Measurements from ENCODE around the gene MLEC. TPM values are rescaled to one million over a fixed set of nuclear protein-coding genes. Genes with fewer than 3 reads are reported as not detected.

MLEC gene
- total and polyA plus RNA-seq, 9 of the 15 experiments (the other 6 are each of a cell fraction or from before 2014, with no cell fraction given), result 18.5 to 108 (median 57.8) TPM

DNA sequence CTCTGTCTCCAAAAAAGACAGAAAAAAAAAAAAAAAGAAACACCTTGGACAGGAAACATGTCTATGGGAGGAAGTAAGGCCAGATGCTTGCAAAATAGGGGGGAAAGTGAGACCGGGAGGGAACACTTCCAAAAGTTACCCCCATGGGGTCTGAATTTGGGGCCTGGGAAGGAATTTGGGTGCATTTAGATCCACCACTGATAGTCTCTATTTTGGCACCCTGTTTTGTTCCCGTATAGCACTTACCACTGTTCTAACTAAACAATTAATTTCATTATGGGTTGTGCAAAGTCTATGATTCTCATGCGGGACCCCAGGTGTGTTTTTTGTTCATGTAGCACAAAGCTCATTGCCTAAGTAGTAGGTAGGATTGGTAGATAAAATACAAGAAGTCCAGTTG lies 1.4 kb upstream of the MLEC start:
- Histone ChIP-seq H3K4me2 (ENCODE audit: insufficient read depth, low read length) (no peak overlapping the region), H3K9me3 (replicated peaks; ENCODE audit: control insufficient read depth, insufficient read depth, low read depth, low read length) (no peaks in the 10 kb centered on the region), H2AFZ (ENCODE audit: low read depth, low read length) (peak overlapping the region; percentile 96), H3K36me3 (ENCODE audit: control insufficient read depth, insufficient read depth, low read length) (peaks cover 6% of the 10 kb centered on the region; the same call in 2 of the 3 replicates), H3K4me3 (peak overlapping the region; percentile 91; the same call in 1 of the 2 replicates), H4K20me1 (replicated peaks; ENCODE audit: control insufficient read depth, insufficient read depth, low read length) (peaks cover 16% of the 10 kb centered on the region), H3K9me1 (ENCODE audit: control insufficient read depth, insufficient read depth, low read length) (no peaks in the 10 kb centered on the region), H3K27ac (ENCODE audit: extremely low read depth, low read depth, low read length) (no peak overlapping the region), H3K79me2 (ENCODE audit: control insufficient read depth, insufficient read depth, low read length) (peaks cover 36% of the 10 kb centered on the region), H3K27me3 (ENCODE audit: control insufficient read depth in 2 of 2, insufficient read depth in 2 of 2, low read length in 2 of 2) (peaks cover 0 to 2% of the 10 kb centered on the region in 2 experiments; a peak in 2 of 5 replicates), H3K9ac (ENCODE audit: insufficient read depth in 1 of 2, low read depth in 2 of 2, low read length in 2 of 2) (peak overlapping the region in 1 of 2 experiments; percentile 87; a peak in 1 of 4 replicates), H3K4me1 (replicated peaks in 1 of 2; ENCODE audit: control insufficient read depth in 2 of 2, insufficient read depth in 2 of 2, low read length in 2 of 2) (peaks cover 14 to 17% of the 10 kb centered on the region in 2 experiments; a peak in 3 of 5 replicates)
- WGBS (ENCODE audit: insufficient coverage, low coverage, missing lambda C conversion rate), result 69% methylated on average over 3 of the region's 3 CpGs
- POLR2A ChIA-PET, result interaction anchor here (0.6 kb wide), 1 partner anchor 470 kb away, joined by 3 read pairs; no protein-coding TSS in a partner anchor
- CTCF ChIA-PET (ENCODE audit: low intra/inter-chr PET ratio), result no interaction called here
- intact Hi-C loops (cut with micrococcal nuclease) (no loop called here), in situ Hi-C loops (cut with MboI) (no loop called here)
- TF ChIP-seq, protein P1, sequence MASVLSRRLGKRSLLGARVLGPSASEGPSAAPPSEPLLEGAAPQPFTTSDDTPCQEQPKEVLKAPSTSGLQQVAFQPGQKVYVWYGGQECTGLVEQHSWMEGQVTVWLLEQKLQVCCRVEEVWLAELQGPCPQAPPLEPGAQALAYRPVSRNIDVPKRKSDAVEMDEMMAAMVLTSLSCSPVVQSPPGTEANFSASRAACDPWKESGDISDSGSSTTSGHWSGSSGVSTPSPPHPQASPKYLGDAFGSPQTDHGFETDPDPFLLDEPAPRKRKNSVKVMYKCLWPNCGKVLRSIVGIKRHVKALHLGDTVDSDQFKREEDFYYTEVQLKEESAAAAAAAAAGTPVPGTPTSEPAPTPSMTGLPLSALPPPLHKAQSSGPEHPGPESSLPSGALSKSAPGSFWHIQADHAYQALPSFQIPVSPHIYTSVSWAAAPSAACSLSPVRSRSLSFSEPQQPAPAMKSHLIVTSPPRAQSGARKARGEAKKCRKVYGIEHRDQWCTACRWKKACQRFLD (CRISPR knock-in tag; IDR thresholded peaks at IDR 0.05), result no peak
- TF ChIP-seq, protein P2, sequence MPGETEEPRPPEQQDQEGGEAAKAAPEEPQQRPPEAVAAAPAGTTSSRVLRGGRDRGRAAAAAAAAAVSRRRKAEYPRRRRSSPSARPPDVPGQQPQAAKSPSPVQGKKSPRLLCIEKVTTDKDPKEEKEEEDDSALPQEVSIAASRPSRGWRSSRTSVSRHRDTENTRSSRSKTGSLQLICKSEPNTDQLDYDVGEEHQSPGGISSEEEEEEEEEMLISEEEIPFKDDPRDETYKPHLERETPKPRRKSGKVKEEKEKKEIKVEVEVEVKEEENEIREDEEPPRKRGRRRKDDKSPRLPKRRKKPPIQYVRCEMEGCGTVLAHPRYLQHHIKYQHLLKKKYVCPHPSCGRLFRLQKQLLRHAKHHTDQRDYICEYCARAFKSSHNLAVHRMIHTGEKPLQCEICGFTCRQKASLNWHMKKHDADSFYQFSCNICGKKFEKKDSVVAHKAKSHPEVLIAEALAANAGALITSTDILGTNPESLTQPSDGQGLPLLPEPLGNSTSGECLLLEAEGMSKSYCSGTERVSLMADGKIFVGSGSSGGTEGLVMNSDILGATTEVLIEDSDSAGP (CRISPR knock-in tag; IDR thresholded peaks at IDR 0.05), result no peak
- no peak for TF ChIP-seq OTX1 (CRISPR knock-in tag; IDR thresholded peaks at IDR 0.05)
- FAIRE-seq (no peak), DNase-seq (ENCODE audit: extremely low read depth in 1 of 4, low spot score in 3 of 4) (no peak), ATAC-seq (no peak)
- no TSS peak for BruUV-seq (replicated peaks)
